HAP-1 (cell line): ENCODE measurements around the gene ZRANB3.
A peak's percentile ranks its signal among the peaks of the same experiment; 100 is the strongest.
"Not testable (repeated sequence)": the region's sequence is repeated elsewhere in the genome, so short reads cannot be mapped to it uniquely, and the experiment has no call there.

Experiments used
- DNase-seq, 2 experiments: peaks; one replicate each; pipeline ENCODE4 v3.0.0-alpha.2; 2016 to 2020; ENCODE audit warnings: low spot score in 2 of 2
- H3K27me3 ChIP-seq: fragments of 250-450 bp; sonication (Bioruptor Pico); 2 replicates; pipeline ENCODE4 v1.5.1; 2020; ENCODE audit warnings: low read depth, mild to moderate bottlenecking, moderate library complexity
- H3K36me3 ChIP-seq: fragments of 250-450 bp; sonication (Bioruptor Pico); replicated peaks from 2 replicates; pipeline ENCODE4 v1.5.1; 2020; ENCODE audit warnings: mild to moderate bottlenecking
- H3K4me1 ChIP-seq: fragments of 250-450 bp; sonication (Bioruptor Pico); 2 replicates; pipeline ENCODE4 v1.5.1; 2020; ENCODE audit warnings: mild to moderate bottlenecking
- H3K4me3 ChIP-seq: fragments of 250-450 bp; sonication (Bioruptor Pico); 2 replicates; pipeline ENCODE4 v1.5.1; 2020; ENCODE audit warnings: mild to moderate bottlenecking, moderate library complexity
- H3K9me3 ChIP-seq: fragments of 250-450 bp; sonication (Bioruptor Pico); 2 replicates; pipeline ENCODE4 v1.5.1; 2020; ENCODE audit warnings: mild to moderate bottlenecking, moderate library complexity
- in situ Hi-C: fragments of 300-500 bp; cut with MboI; formaldehyde crosslinking; loops from 3 replicates; pipeline ENCODE4 v1.14.3; 2020; ENCODE audit warnings: low sequenced_read_pairs, inconsistent platforms, mixed read lengths

The ZRANB3 gene

GRCh38 chr2:135531231-135532197 lies 496 bp upstream of the ZRANB3 start, which contains the start of gene R3HDM1:
Gene R3HDM1 (plus strand): TSS chr2:135531484. CDS start chr2:135604846, 73,362 bp downstream.
- DNase-seq: peak; percentile 98 to 99
- H3K4me3 ChIP-seq: peak within 1 kb of the TSS; percentile 75
- no peaks in the 10 kb centered on the region for H3K27me3 ChIP-seq
- H3K4me1 ChIP-seq: peaks cover 32% of the 10 kb centered on the region
- 0 out of 2 replicates have a peak, but pooled peaks cover 4% of the 10 kb centered on the region for H3K36me3 ChIP-seq
- H3K9me3 ChIP-seq: 0 out of 2 replicates have a peak, but pooled peaks cover 3% of the 10 kb centered on the region
- in situ Hi-C loops: no loop called here

DNA sequence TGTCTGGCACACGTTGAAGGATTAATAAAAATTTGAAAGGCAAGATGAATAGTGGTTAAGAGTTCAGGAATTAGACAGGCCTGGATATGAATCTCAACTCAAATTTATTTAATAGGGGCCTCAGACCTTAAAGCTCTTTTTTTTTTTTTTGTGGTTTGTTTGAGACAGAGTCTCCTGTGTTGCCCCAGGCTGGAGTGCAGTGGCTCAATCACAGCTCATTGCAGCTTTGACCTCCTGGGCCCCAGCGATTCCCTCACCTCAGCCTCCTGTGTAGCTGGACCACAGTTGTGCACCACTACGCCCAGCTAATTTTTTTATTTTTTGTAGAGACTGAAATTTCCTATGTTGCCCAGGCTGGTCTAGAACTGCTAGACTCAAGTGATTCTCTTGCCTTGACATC lies 3.0 kb downstream of the ZRANB3 start:
- Histone ChIP-seq H3K27me3 (no peaks in the 10 kb centered on the region), H3K9me3 (no peaks in the 10 kb centered on the region), H3K4me1 (peaks cover 23% of the 10 kb centered on the region), H3K36me3 (no peaks in the 10 kb centered on the region), H3K4me3 (no peak overlapping the region)
- in situ Hi-C loops: no loop called here
- no peak for DNase-seq

GRCh38 chr2:135525786-135526185 lies 5.2 kb downstream of the ZRANB3 start:
- DNase-seq: no peak
- peaks cover 19% of the 10 kb centered on the region for H3K4me1 ChIP-seq
- H3K27me3 ChIP-seq: no peaks in the 10 kb centered on the region
- no peaks in the 10 kb centered on the region for H3K9me3 ChIP-seq
- in situ Hi-C loops: no loop called here
- H3K4me3 ChIP-seq: no peak overlapping the region
- H3K36me3 ChIP-seq: no peaks in the 10 kb centered on the region; the same call in 1 of the 2 replicates

GRCh38 chr2:135512099-135512498 lies 18.9 kb downstream of the ZRANB3 start:
- Histone ChIP-seq H3K4me1 (no peaks in the 10 kb centered on the region), H3K4me3 (no peak overlapping the region), H3K27me3 (no peaks in the 10 kb centered on the region), H3K9me3 (peaks cover 7% of the 10 kb centered on the region; the same call in 1 of the 2 replicates), H3K36me3 (no peaks in the 10 kb centered on the region)
- DNase-seq: no peak
- in situ Hi-C loops: no loop called here

DNA sequence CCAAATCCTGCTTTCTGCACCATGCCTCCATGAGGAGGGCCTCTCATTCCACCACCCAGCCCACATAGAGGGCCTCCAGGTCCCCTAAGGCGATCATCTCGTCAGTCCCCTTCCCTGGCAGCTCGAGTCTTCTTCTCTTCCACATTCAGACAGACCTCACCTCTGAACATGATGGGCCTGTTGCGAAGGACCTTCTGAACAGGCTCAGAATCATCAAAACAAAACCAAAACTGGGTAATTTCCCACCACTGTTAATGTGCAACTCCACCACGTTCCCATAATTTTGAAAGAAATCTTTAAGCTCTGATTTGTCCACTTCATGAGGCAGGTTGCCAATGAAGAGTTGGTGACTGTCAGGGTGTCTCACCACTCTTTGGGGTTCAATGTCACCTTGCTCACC lies 20.4 kb downstream of the ZRANB3 start:
- no peak overlapping the region for H3K4me3 ChIP-seq
- H3K27me3 ChIP-seq: no peaks in the 10 kb centered on the region
- no peaks in the 10 kb centered on the region for H3K36me3 ChIP-seq
- no peaks in the 10 kb centered on the region for H3K4me1 ChIP-seq
- no peaks in the 10 kb centered on the region for H3K9me3 ChIP-seq
- in situ Hi-C loops: no loop called here
- DNase-seq: no peak

DNA sequence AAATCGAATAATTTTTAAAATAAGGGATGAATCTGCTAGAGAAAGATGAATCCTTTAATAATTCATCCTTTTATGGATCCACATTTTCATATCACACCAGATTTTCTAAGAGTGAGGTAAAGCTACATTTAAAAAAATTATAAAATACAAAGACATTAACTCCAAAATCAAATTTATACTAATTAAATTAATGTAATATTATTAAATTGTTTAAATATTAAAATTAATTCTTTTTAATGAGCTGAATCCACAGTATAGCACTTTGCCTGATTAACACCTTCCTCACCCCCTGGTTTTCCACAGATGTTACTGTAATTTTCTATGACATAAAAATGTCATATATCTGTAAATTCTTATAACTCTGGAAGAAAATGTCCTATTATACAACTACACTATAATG lies 26.2 kb downstream of the ZRANB3 start:
- in situ Hi-C loops: no loop called here
- Histone ChIP-seq H3K27me3 (no peaks in the 10 kb centered on the region), H3K4me1 (no peaks in the 10 kb centered on the region), H3K4me3 (no peak overlapping the region), H3K36me3 (peaks cover 11% of the 10 kb centered on the region), H3K9me3 (no peaks in the 10 kb centered on the region)
- no peak for DNase-seq

DNA sequence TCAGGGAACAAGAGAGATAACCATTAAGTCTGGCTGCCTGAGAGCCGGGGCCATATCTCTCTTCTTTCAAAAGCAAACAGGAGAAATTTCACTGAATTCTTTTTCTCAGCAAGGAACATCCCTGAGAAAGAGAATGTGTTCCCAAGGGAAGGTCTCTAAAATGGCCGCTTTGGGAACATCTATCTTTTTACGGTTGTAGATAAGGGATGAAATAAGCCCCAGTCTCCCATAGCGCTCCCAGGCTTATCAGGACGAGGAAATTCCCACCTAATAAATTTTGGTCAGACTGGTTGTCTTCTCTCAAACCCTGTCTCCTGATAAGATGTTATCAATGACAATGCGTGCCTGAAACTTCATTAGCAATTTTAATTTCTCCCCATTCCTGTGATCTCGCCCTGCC lies 32.4 kb downstream of the ZRANB3 start:
- H3K4me3 ChIP-seq, in situ Hi-C loops, H3K9me3 ChIP-seq, H3K27me3 ChIP-seq, H3K4me1 ChIP-seq, DNase-seq: not testable (repeated sequence)
- H3K36me3 ChIP-seq: peaks cover 14% of the 10 kb centered on the region

GRCh38 chr2:135494917-135495316 lies 36.1 kb downstream of the ZRANB3 start:
- H3K36me3 ChIP-seq: peaks cover 4% of the 10 kb centered on the region; the same call in 1 of the 2 replicates
- in situ Hi-C loops: no loop called here
- no peak for DNase-seq

GRCh38 chr2:135494503-135494902 lies 36.5 kb downstream of the ZRANB3 start:
- H3K9me3 ChIP-seq: 0 out of 2 replicates have a peak, but pooled peaks cover 8% of the 10 kb centered on the region
- in situ Hi-C loops: no loop called here

More at GRCh38 chr2:135494917-135495316, 36.1 kb downstream of the ZRANB3 start:
- H3K27me3 ChIP-seq: no peaks in the 10 kb centered on the region
- H3K4me1 ChIP-seq: no peaks in the 10 kb centered on the region
- H3K9me3 ChIP-seq: 0 out of 2 replicates have a peak, but pooled peaks cover 8% of the 10 kb centered on the region
- no peak overlapping the region for H3K4me3 ChIP-seq

DNA sequence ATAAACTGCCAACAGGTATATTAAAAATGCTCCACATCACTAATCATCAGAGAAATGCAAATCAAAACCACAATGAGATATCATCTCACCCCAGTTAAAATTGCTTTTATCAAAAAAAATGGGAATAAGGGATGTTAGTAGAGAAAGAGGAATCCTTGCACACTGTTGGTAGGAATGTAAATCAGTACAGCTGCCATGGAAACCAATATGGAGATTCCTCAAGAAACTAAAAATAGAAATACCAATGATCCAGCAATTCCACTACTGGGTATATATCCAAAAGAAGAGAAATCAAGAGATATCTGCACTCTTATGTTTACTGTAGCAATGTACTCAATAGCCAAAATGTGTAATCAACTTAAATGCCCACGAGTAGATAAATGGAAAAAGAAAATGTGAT lies 40.6 kb downstream of the ZRANB3 start:
- Histone ChIP-seq H3K4me1 (no peaks in the 10 kb centered on the region), H3K9me3 (no peaks in the 10 kb centered on the region), H3K27me3 (no peaks in the 10 kb centered on the region), H3K36me3 (no peaks in the 10 kb centered on the region; the same call in 1 of the 2 replicates), H3K4me3 (no peak overlapping the region)
- in situ Hi-C loops: no loop called here
- DNase-seq: no peak

More at GRCh38 chr2:135494503-135494902, 36.5 kb downstream of the ZRANB3 start:
- DNase-seq: no peak
- H3K27me3 ChIP-seq: no peaks in the 10 kb centered on the region
- H3K4me1 ChIP-seq: no peaks in the 10 kb centered on the region
- H3K36me3 ChIP-seq: no peaks in the 10 kb centered on the region; the same call in 1 of the 2 replicates
- H3K4me3 ChIP-seq: no peak overlapping the region

DNA sequence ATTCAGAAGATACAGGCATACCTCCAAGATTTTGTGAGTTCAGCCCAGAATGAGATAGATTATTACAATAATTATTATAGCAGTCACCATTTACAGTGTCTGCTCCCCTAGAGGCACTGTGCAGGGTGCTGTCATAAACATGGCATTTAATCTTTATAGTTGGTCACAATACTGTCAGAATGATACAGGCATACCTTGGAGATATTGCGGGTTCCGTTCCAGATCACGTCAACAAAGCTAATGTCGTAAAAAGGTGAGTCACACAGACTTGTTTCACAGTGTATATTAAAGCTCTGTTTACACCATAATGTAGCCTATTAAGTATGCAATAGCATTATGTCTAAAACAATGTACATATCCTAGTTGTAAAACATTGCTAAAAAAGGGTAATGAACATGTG lies 45.6 kb downstream of the ZRANB3 start:
- Histone ChIP-seq H3K36me3 (no peaks in the 10 kb centered on the region; the same call in 1 of the 2 replicates), H3K9me3 (no peaks in the 10 kb centered on the region; the same call in 1 of the 2 replicates), H3K4me1 (no peaks in the 10 kb centered on the region), H3K4me3 (no peak overlapping the region), H3K27me3 (no peaks in the 10 kb centered on the region)
- DNase-seq: no peak
- in situ Hi-C loops: no loop called here

DNA sequence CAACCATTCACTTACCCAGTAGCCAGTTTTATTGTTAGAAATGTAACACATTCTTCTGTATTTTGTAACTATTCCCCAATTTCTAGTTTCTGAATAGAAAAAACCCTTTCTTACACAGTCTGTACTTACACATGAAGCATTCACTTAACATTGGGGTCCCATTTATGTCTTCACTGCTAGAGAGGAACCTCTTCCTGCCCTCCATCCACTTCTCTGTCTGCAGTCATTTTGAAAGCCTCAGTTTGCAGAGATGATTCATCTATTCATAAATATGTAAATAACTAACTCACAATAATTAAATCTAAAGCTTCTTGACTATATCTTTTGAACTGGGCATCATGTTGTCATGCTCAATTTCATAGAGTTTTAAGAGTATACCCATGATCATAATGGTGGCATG lies 55.9 kb downstream of the ZRANB3 start:
- Histone ChIP-seq H3K36me3 (no peaks in the 10 kb centered on the region), H3K4me1 (no peaks in the 10 kb centered on the region), H3K4me3 (no peak overlapping the region), H3K27me3 (no peaks in the 10 kb centered on the region), H3K9me3 (no peaks in the 10 kb centered on the region)
- DNase-seq: no peak
- in situ Hi-C loops: loop anchor here (10.0 kb wide), 1 partner anchor 240 kb away; no protein-coding TSS in a partner anchor

- Histone ChIP-seq H3K27me3 (no peaks in the 10 kb centered on the region), H3K4me3 (no peak overlapping the region), H3K36me3 (no peaks in the 10 kb centered on the region), H3K4me1 (no peaks in the 10 kb centered on the region), H3K9me3 (no peaks in the 10 kb centered on the region)
- DNase-seq: peak; percentile 58 to 64
- in situ Hi-C loops: loop anchor here (10.0 kb wide), 1 partner anchor 241 kb away; no protein-coding TSS in a partner anchor
These were observed 57.5 kb downstream of the ZRANB3 start for GRCh38 chr2:135473567-135473966.

DNA sequence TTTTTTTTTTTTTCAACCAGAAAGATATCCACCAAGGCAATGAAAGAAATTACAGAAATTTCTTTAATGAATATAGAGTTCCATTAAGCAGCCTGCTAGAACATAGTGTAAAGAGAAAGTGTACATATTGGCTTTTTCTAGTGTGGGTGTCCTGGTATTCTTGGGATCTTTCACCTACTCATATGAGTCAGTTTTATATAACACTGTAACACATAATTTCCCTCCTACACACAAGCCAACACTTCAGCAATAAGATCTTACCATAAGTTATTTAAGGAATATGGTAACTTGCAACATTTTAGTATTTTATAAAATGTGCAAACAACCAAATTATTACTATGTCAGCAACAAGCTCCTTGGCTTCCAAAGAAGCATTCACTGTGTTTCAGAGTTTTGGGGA lies 59.9 kb downstream of the ZRANB3 start:
- Histone ChIP-seq H3K4me1 (no peaks in the 10 kb centered on the region), H3K4me3 (no peak overlapping the region), H3K9me3 (no peaks in the 10 kb centered on the region), H3K36me3 (no peaks in the 10 kb centered on the region; the same call in 1 of the 2 replicates), H3K27me3 (no peaks in the 10 kb centered on the region)
- DNase-seq: no peak
- in situ Hi-C loops: loop anchor here (10.0 kb wide), 1 partner anchor 244 kb away; no protein-coding TSS in a partner anchor
